NCI-H446 (cell line): Measurements from ENCODE around the gene ENOX2.
"Not testable (repeated sequence)": the region's sequence is repeated elsewhere in the genome, so short reads cannot be mapped to it uniquely, and the experiment has no call there.

ENCODE experiments used
- DNase-seq, 2 experiments: peaks; one replicate each; lab custom pipeline; 2025; lab: John Stamatoyannopoulos, UW

ENOX2 gene

GRCh38 chrX:130754353-130754752 is 148.7 kb downstream of the ENOX2 start:
- no peak for DNase-seq

- no peak for DNase-seq
Measured at GRCh38 chrX:130746709-130747342, 156.2 kb downstream of the ENOX2 start.

- DNase-seq: no peak
Measured at GRCh38 chrX:130746077-130746476, 156.9 kb downstream of the ENOX2 start.

GRCh38 chrX:130741584-130741983 is 161.4 kb downstream of the ENOX2 start:
- no peak for DNase-seq

GRCh38 chrX:130741151-130741550 is 161.9 kb downstream of the ENOX2 start:
- DNase-seq: no peak

GRCh38 chrX:130738638-130739195 is 164.3 kb downstream of the ENOX2 start:
- DNase-seq: no peak

- no peak for DNase-seq
Measured at GRCh38 chrX:130734713-130735112, 168.3 kb downstream of the ENOX2 start.

GRCh38 chrX:130728208-130728607 is 174.8 kb downstream of the ENOX2 start:
- no peak for DNase-seq

- DNase-seq: no peak
Measured at GRCh38 chrX:130726661-130727060, 176.3 kb downstream of the ENOX2 start.

GRCh38 chrX:130725519-130725918 is 177.5 kb downstream of the ENOX2 start:
- DNase-seq: no peak

GRCh38 chrX:130719413-130719812 is 183.6 kb downstream of the ENOX2 start:
- DNase-seq: no peak

GRCh38 chrX:130718137-130718536 is 184.9 kb downstream of the ENOX2 start:
- DNase-seq: no peak

GRCh38 chrX:130716781-130717413 is 186.1 kb downstream of the ENOX2 start:
- DNase-seq: peak; percentile 72 to 80

GRCh38 chrX:130716346-130716745 is 186.7 kb downstream of the ENOX2 start:
- peak; percentile 41 to 55 for DNase-seq

- DNase-seq: no peak
Measured at GRCh38 chrX:130715299-130715698, 187.7 kb downstream of the ENOX2 start.

GRCh38 chrX:130714665-130715064 is 188.3 kb downstream of the ENOX2 start:
- DNase-seq: no peak

- no peak for DNase-seq
Measured at GRCh38 chrX:130714135-130714534, 188.9 kb downstream of the ENOX2 start.

GRCh38 chrX:130709178-130709577 is 193.8 kb downstream of the ENOX2 start:
- DNase-seq: not testable (repeated sequence)

GRCh38 chrX:130705591-130705990 is 197.4 kb downstream of the ENOX2 start:
- no peak for DNase-seq

GRCh38 chrX:130704053-130705038 is 198.7 kb downstream of the ENOX2 start:
- DNase-seq: no peak

- DNase-seq: peak in 1 of 2 experiments; percentile 19
Measured at GRCh38 chrX:130702867-130703707, 199.9 kb downstream of the ENOX2 start.
